H1 (cell line): ENCODE measurements around the gene EDC3. TPM values are rescaled to one million over a fixed set of nuclear protein-coding genes. Genes with fewer than 3 reads are reported as not detected.

ENCODE experiments used
- CBX8 ChIP-seq: fragments of 300-800, 300-1000 bp; sonication (generic); IDR thresholded peaks from 2 replicates; pipeline ENCODE4 v1.7.1; 2016; ENCODE audit warnings: low read depth, low read length, borderline replicate concordance
- CHD2 ChIP-seq: IDR thresholded peaks from 2 replicates; pipeline ENCODE4 v1.6.1; 2012; ENCODE audit warnings: low read length, improper control_type of control experiment
- EP300 ChIP-seq, 2 experiments: IDR thresholded peaks; 1 replicate in 1 of 2; 2 replicates in 1 of 2; pipeline ENCODE4 v1.6.1; 2011 to 2012; ENCODE audit warnings: low read depth in 2 of 2, low read length in 2 of 2, mild to moderate bottlenecking in 2 of 2, borderline replicate concordance in 1 of 2, inconsistent platforms in 1 of 2, moderate library complexity in 1 of 2
- EZH2 ChIP-seq: fragments of 200-600 bp; sonication (generic); IDR thresholded peaks from 2 replicates; pipeline ENCODE4 v1.7.1; 2012; ENCODE audit warnings: low read depth, mild to moderate bottlenecking, moderate library complexity, low read length, inconsistent platforms; ENCODE audit not compliant: severe bottlenecking
- JUN ChIP-seq: IDR thresholded peaks from 2 replicates; pipeline ENCODE4 v1.6.1; 2011; ENCODE audit warnings: low read depth, mild to moderate bottlenecking, improper control_type of control experiment, low read length
- MAFK ChIP-seq: IDR thresholded peaks from 2 replicates; pipeline ENCODE4 v1.6.1; 2012; ENCODE audit warnings: low read depth, mild to moderate bottlenecking, improper control_type of control experiment, low read length
- NRF1 ChIP-seq: IDR thresholded peaks from 2 replicates; pipeline ENCODE4 v1.6.1; 2011; ENCODE audit warnings: mild to moderate bottlenecking, low read depth, low read length, improper control_type of control experiment
- RFX5 ChIP-seq: IDR thresholded peaks from 2 replicates; pipeline ENCODE4 v1.6.1; 2011; ENCODE audit warnings: low read depth, low read length, improper control_type of control experiment, borderline replicate concordance
- RNF2 ChIP-seq: fragments of 200-900, 300-1000 bp; sonication (generic); IDR thresholded peaks from 2 replicates; pipeline ENCODE4 v1.7.1; 2016; ENCODE audit warnings: borderline replicate concordance, low read depth, mild to moderate bottlenecking, antibody characterized with exemption, low read length; ENCODE audit not compliant: poor library complexity, severe bottlenecking; ENCODE audit errors: missing control alignments
- SP2 ChIP-seq: IDR thresholded peaks from 2 replicates; pipeline ENCODE4 v1.6.1; 2012; ENCODE audit warnings: mild to moderate bottlenecking, low read length, inconsistent platforms
- polyA plus RNA-seq, 7 experiments: library from polyadenylated mRNA; depleted of rRNA in 3 of 7; stranded (reverse) in 5 of 7; unstranded in 2 of 7; fragments of >200 nt in 5 of 7; fragments of 200-250 nt in 2 of 7; gene quantifications; 1 replicate in 5 of 7; 2 replicates in 1 of 7; 4 replicates in 1 of 7; pipeline versions ENCODE4 v1.2.1 to v1.2.3, GENCODE V29; 2011 to 2013; ENCODE audit warnings: missing spikeins in 2 of 7, mixed read lengths in 2 of 7
- total RNA-seq: library from RNA; stranded (reverse); fragmentation: NEBNext Ultra II Directional; extraction: Animal tissue kit (Norgen Biotek cat#: 25700); gene quantifications from 2 replicates; pipeline ENCODE4 v1.2.1, GENCODE V29; 2021
- TF ChIP-seq, protein P1 (sequence below): fragments of 300-600 bp; sonication (generic); IDR thresholded peaks from 2 replicates; pipeline ENCODE4 v1.7.1; 2012; ENCODE audit warnings: low read length, moderate library complexity, mild to moderate bottlenecking, inconsistent platforms; ENCODE audit not compliant: insufficient replicate concordance

EDC3 gene
- total and polyA plus RNA-seq, 2 of the 8 experiments (the other 6 are each of a cell fraction or from before 2014, with no cell fraction given): 45.0 to 50.8 TPM

DNA sequence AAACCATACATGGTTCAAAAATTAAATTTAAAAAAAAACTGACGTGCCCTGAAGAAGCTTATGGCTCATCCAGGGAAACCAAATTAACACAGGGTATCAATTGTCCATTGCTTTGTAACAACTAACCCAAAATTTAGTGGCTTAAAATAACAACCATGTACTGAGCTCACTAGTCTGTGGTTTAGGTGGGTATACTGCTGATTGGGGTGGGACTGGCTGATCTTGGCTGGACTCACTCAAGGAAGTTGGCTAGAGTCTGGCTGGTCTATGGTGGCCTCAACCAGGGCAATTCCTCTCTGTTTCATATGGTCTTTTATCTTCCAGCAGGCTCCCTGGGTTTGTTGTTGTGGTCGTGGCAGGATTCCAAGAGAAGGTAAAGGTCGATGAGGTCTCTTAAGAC lies 14.1 kb upstream of the EDC3 start (continued):
- TF ChIP-seq, protein P1, sequence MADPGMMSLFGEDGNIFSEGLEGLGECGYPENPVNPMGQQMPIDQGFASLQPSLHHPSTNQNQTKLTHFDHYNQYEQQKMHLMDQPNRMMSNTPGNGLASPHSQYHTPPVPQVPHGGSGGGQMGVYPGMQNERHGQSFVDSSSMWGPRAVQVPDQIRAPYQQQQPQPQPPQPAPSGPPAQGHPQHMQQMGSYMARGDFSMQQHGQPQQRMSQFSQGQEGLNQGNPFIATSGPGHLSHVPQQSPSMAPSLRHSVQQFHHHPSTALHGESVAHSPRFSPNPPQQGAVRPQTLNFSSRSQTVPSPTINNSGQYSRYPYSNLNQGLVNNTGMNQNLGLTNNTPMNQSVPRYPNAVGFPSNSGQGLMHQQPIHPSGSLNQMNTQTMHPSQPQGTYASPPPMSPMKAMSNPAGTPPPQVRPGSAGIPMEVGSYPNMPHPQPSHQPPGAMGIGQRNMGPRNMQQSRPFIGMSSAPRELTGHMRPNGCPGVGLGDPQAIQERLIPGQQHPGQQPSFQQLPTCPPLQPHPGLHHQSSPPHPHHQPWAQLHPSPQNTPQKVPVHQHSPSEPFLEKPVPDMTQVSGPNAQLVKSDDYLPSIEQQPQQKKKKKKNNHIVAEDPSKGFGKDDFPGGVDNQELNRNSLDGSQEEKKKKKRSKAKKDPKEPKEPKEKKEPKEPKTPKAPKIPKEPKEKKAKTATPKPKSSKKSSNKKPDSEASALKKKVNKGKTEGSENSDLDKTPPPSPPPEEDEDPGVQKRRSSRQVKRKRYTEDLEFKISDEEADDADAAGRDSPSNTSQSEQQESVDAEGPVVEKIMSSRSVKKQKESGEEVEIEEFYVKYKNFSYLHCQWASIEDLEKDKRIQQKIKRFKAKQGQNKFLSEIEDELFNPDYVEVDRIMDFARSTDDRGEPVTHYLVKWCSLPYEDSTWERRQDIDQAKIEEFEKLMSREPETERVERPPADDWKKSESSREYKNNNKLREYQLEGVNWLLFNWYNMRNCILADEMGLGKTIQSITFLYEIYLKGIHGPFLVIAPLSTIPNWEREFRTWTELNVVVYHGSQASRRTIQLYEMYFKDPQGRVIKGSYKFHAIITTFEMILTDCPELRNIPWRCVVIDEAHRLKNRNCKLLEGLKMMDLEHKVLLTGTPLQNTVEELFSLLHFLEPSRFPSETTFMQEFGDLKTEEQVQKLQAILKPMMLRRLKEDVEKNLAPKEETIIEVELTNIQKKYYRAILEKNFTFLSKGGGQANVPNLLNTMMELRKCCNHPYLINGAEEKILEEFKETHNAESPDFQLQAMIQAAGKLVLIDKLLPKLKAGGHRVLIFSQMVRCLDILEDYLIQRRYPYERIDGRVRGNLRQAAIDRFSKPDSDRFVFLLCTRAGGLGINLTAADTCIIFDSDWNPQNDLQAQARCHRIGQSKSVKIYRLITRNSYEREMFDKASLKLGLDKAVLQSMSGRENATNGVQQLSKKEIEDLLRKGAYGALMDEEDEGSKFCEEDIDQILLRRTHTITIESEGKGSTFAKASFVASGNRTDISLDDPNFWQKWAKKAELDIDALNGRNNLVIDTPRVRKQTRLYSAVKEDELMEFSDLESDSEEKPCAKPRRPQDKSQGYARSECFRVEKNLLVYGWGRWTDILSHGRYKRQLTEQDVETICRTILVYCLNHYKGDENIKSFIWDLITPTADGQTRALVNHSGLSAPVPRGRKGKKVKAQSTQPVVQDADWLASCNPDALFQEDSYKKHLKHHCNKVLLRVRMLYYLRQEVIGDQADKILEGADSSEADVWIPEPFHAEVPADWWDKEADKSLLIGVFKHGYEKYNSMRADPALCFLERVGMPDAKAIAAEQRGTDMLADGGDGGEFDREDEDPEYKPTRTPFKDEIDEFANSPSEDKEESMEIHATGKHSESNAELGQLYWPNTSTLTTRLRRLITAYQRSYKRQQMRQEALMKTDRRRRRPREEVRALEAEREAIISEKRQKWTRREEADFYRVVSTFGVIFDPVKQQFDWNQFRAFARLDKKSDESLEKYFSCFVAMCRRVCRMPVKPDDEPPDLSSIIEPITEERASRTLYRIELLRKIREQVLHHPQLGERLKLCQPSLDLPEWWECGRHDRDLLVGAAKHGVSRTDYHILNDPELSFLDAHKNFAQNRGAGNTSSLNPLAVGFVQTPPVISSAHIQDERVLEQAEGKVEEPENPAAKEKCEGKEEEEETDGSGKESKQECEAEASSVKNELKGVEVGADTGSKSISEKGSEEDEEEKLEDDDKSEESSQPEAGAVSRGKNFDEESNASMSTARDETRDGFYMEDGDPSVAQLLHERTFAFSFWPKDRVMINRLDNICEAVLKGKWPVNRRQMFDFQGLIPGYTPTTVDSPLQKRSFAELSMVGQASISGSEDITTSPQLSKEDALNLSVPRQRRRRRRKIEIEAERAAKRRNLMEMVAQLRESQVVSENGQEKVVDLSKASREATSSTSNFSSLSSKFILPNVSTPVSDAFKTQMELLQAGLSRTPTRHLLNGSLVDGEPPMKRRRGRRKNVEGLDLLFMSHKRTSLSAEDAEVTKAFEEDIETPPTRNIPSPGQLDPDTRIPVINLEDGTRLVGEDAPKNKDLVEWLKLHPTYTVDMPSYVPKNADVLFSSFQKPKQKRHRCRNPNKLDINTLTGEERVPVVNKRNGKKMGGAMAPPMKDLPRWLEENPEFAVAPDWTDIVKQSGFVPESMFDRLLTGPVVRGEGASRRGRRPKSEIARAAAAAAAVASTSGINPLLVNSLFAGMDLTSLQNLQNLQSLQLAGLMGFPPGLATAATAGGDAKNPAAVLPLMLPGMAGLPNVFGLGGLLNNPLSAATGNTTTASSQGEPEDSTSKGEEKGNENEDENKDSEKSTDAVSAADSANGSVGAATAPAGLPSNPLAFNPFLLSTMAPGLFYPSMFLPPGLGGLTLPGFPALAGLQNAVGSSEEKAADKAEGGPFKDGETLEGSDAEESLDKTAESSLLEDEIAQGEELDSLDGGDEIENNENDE: no peak
- no peak for TF ChIP-seq RFX5
- TF ChIP-seq RNF2: no peak
- TF ChIP-seq MAFK: no peak
- no peak for TF ChIP-seq SP2
- TF ChIP-seq CHD2: no peak
- no peak for TF ChIP-seq EP300 (IDR thresholded peaks at IDR 0.05; ENCODE audit: borderline replicate concordance in 1 of 2, low read depth in 2 of 2, low read length in 2 of 2)
- no peak for TF ChIP-seq JUN
- no peak for TF ChIP-seq CBX8
- no peak for TF ChIP-seq EZH2
- TF ChIP-seq NRF1: no peak
- TF ChIP-seq, all 59 proteins: peak for 0
